ENCODE data around the gene EFHD2.

GRCh38 chr1:15459771-15460707, 50.4 kb downstream of the EFHD2 start:
- TF ChIP-seq POLR2A (IDR thresholded peaks at IDR 0.05; ENCODE audit: low read depth) (no peak), CTCF (IDR thresholded peaks at IDR 0.05) (no peak), EP300 (IDR thresholded peaks at IDR 0.05) (no peak), POLR2AphosphoS5 (IDR thresholded peaks at IDR 0.05) (no peak)

Data from esophagus muscularis mucosa (tissue), 4 donors.